Neural cell (in vitro differentiated cells): ENCODE measurements around the gene FARSA. TPM values are rescaled to one million over a fixed set of nuclear protein-coding genes. Genes with fewer than 3 reads are reported as not detected.

Experiments
- H2AFZ ChIP-seq: fragments of 200-600, 300-800 bp; sonication (generic), shearing (Covaris generic); 2 replicates; pipeline ENCODE4 v1.6.0; 2014; ENCODE audit warnings: low read depth, mild to moderate bottlenecking, antibody characterized with exemption, low read length, moderate library complexity
- H3F3A ChIP-seq: fragments of 200-600 bp; shearing (Covaris generic); 2 replicates; pipeline ENCODE4 v1.6.1; 2016; ENCODE audit warnings: mild to moderate bottlenecking, moderate library complexity, mixed read lengths, antibody characterized with exemption, low read length; ENCODE audit not compliant: insufficient read depth, poor library complexity, severe bottlenecking
- H3K27ac ChIP-seq: fragments of 200-600, 300-800 bp; sonication (generic), shearing (Covaris generic); 2 replicates; pipeline ENCODE4 v1.5.1; 2014; ENCODE audit warnings: mild to moderate bottlenecking, low read length, moderate library complexity
- H3K27me3 ChIP-seq: fragments of 300-800, 200-600 bp; sonication (generic), shearing (Covaris generic); 2 replicates; pipeline ENCODE4 v1.6.0; 2014; ENCODE audit warnings: mild to moderate bottlenecking, low read depth, low read length, moderate library complexity; ENCODE audit not compliant: insufficient read depth
- H3K36me3 ChIP-seq: fragments of 300-800, 200-600 bp; sonication (generic), shearing (Covaris generic); 2 replicates; pipeline ENCODE4 v1.5.1; 2014; ENCODE audit warnings: mild to moderate bottlenecking, antibody characterized with exemption, low read length, moderate library complexity; ENCODE audit not compliant: insufficient read depth
- H3K4me2 ChIP-seq: fragments of 300-800, 200-600 bp; sonication (generic), shearing (Covaris generic); 2 replicates; pipeline ENCODE4 v1.6.0; 2014; ENCODE audit warnings: mild to moderate bottlenecking, low read length
- H3K4me3 ChIP-seq: fragments of 300-800, 200-600 bp; sonication (generic), shearing (Covaris generic); 2 replicates; pipeline ENCODE4 v1.5.1; 2014; ENCODE audit warnings: mild to moderate bottlenecking, low read length, moderate library complexity
- H3K79me2 ChIP-seq: fragments of 200-600 bp; shearing (Covaris generic); replicated peaks from 2 replicates; pipeline ENCODE4 v1.6.0; 2014; ENCODE audit warnings: mild to moderate bottlenecking, low read length, moderate library complexity; ENCODE audit not compliant: insufficient read depth
- H3K9ac ChIP-seq: fragments of 300-800, 200-600 bp; sonication (generic), shearing (Covaris generic); 2 replicates; pipeline ENCODE4 v1.6.1; 2016; ENCODE audit warnings: mild to moderate bottlenecking, low read length, mixed read lengths
- H3K9me2 ChIP-seq: fragments of 200-600 bp; shearing (Covaris generic); 2 replicates; pipeline ENCODE4 v1.6.1; 2016; ENCODE audit warnings: mild to moderate bottlenecking, low read length, mixed read lengths; ENCODE audit not compliant: insufficient read depth
- H3K9me3 ChIP-seq: fragments of 200-600, 300-800 bp; sonication (generic), shearing (Covaris generic); 2 replicates; pipeline ENCODE4 v1.6.1; 2016; ENCODE audit warnings: mild to moderate bottlenecking, mixed run types, low read length, moderate library complexity, mixed read lengths
- H4K20me1 ChIP-seq: fragments of 200-600 bp; shearing (Covaris generic); 2 replicates; pipeline ENCODE4 v1.6.1; 2016; ENCODE audit warnings: mild to moderate bottlenecking, mixed run types; ENCODE audit not compliant: insufficient read depth
- CTCF ChIP-seq: fragments of 450-650 bp; IDR thresholded peaks from 2 replicates; pipeline ENCODE4 v1.5.1; 2014; ENCODE audit warnings: antibody characterized with exemption, mild to moderate bottlenecking, moderate library complexity; ENCODE audit not compliant: poor library complexity, severe bottlenecking
- EP300 ChIP-seq: fragments of 450-650 bp; conservative IDR thresholded peaks from 2 replicates; pipeline ENCODE4 v1.6.1; 2014; ENCODE audit warnings: antibody characterized with exemption, mild to moderate bottlenecking, moderate library complexity; ENCODE audit not compliant: poor library complexity, severe bottlenecking
- EZH2 ChIP-seq: fragments of 200-600, 300-800 bp; shearing (Covaris generic), sonication (generic); IDR thresholded peaks from 2 replicates; pipeline ENCODE4 v1.6.1; 2014; ENCODE audit warnings: antibody characterized with exemption, low read length, borderline replicate concordance, mild to moderate bottlenecking; ENCODE audit not compliant: insufficient read depth, poor library complexity, severe bottlenecking
- MXI1 ChIP-seq: fragments of 450-650 bp; conservative IDR thresholded peaks from 2 replicates; pipeline ENCODE4 v1.6.1; 2014; ENCODE audit warnings: antibody characterized with exemption, mild to moderate bottlenecking; ENCODE audit not compliant: poor library complexity, severe bottlenecking
- POLR2AphosphoS5 ChIP-seq: IDR thresholded peaks from 2 replicates; pipeline ENCODE4 v1.6.1; 2012
- RAD21 ChIP-seq: fragments of 450-650 bp; conservative IDR thresholded peaks from 2 replicates; pipeline ENCODE4 v1.6.1; 2014; ENCODE audit warnings: antibody characterized with exemption, mild to moderate bottlenecking, moderate library complexity
- REST ChIP-seq: IDR thresholded peaks from 2 replicates; pipeline ENCODE4 v1.6.1; 2012; ENCODE audit warnings: borderline replicate concordance
- SMC3 ChIP-seq: fragments of 450-650 bp; conservative IDR thresholded peaks from 2 replicates; pipeline ENCODE4 v1.6.1; 2014; ENCODE audit warnings: antibody characterized with exemption, mild to moderate bottlenecking, moderate library complexity; ENCODE audit not compliant: poor library complexity
- TAF1 ChIP-seq: IDR thresholded peaks from 2 replicates; pipeline ENCODE4 v1.6.1; 2012; ENCODE audit warnings: low read depth
- polyA plus RNA-seq: library from polyadenylated mRNA; depleted of rRNA; stranded (reverse); fragments of >200 nt; gene quantifications from 2 replicates; pipeline ENCODE4 v1.2.3, GENCODE V29; 2014

FARSA gene
- polyA plus RNA-seq, 1 donor from 2014 or later: 47.6 TPM

GRCh38 chr19:12924621-12925310, 8.7 kb downstream of the FARSA start:
- H2AFZ ChIP-seq: no peak overlapping the region
- no peaks in the 10 kb centered on the region for H3K27me3 ChIP-seq
- no peaks in the 10 kb centered on the region for H4K20me1 ChIP-seq
- no peak overlapping the region for H3K4me3 ChIP-seq
- H3F3A ChIP-seq: no peaks in the 10 kb centered on the region
- no peaks in the 10 kb centered on the region for H3K36me3 ChIP-seq
- no peak overlapping the region for H3K9ac ChIP-seq
- TF ChIP-seq CTCF (no peak), SMC3 (no peak), RAD21 (no peak), REST (no peak), POLR2AphosphoS5 (no peak), MXI1 (no peak), EZH2 (no peak), EP300 (no peak), TAF1 (no peak)
- no peak overlapping the region for H3K27ac ChIP-seq
- no peaks in the 10 kb centered on the region for H3K9me2 ChIP-seq
- H3K4me2 ChIP-seq: no peak overlapping the region
- no peaks in the 10 kb centered on the region for H3K79me2 ChIP-seq
- H3K9me3 ChIP-seq: no peaks in the 10 kb centered on the region

- H3K27me3 ChIP-seq: no peaks in the 10 kb centered on the region
- H3K4me2 ChIP-seq: no peak overlapping the region
- no peak for TF ChIP-seq EZH2
- no peak for TF ChIP-seq POLR2AphosphoS5
- no peak for TF ChIP-seq EP300
- TF ChIP-seq MXI1: no peak
- TF ChIP-seq REST: no peak
- TF ChIP-seq TAF1: no peak
- no peak for TF ChIP-seq CTCF
- no peak for TF ChIP-seq SMC3
- TF ChIP-seq RAD21: no peak
- no peaks in the 10 kb centered on the region for H4K20me1 ChIP-seq
- no peaks in the 10 kb centered on the region for H3K9me2 ChIP-seq
- no peak overlapping the region for H3K9ac ChIP-seq
- no peak overlapping the region for H2AFZ ChIP-seq
- H3K9me3 ChIP-seq: no peaks in the 10 kb centered on the region
- H3K36me3 ChIP-seq: no peaks in the 10 kb centered on the region
- H3F3A ChIP-seq: no peaks in the 10 kb centered on the region
- no peak overlapping the region for H3K27ac ChIP-seq
- no peaks in the 10 kb centered on the region for H3K79me2 ChIP-seq
- H3K4me3 ChIP-seq: no peak overlapping the region
These were observed 10.6 kb downstream of the FARSA start for GRCh38 chr19:12922959-12923358.
